ENCODE measurements around the gene ATP8B4.
"Not testable (repeated sequence)": the region's sequence is repeated elsewhere in the genome, so short reads cannot be mapped to it uniquely, and the experiment has no call there.

Gene ATP8B4

GRCh38 chr15:50137330-50137761 is 18.3 kb upstream of the ATP8B4 start:
- H3K27me3 ChIP-seq (ENCODE audit: control insufficient read depth, insufficient read depth, low read length), result no peaks in the 10 kb centered on the region
- H3K9me3 ChIP-seq (ENCODE audit: control insufficient read depth, insufficient read depth, low read length), result no peaks in the 10 kb centered on the region
- H3K9ac ChIP-seq (ENCODE audit: low read depth, low read length), result no peak overlapping the region
- H3K4me3 ChIP-seq (ENCODE audit: low read depth, low read length), result no peak overlapping the region
- no peaks in the 10 kb centered on the region for H3K4me1 ChIP-seq (ENCODE audit: control insufficient read depth, insufficient read depth, low read length)
- no peaks in the 10 kb centered on the region for H3K36me3 ChIP-seq (ENCODE audit: control insufficient read depth, insufficient read depth, low read length)

GRCh38 chr15:50135031-50135551 is 16.1 kb upstream of the ATP8B4 start:
- no peak overlapping the region for H3K4me3 ChIP-seq (ENCODE audit: low read depth, low read length)
- no peaks in the 10 kb centered on the region for H3K9me3 ChIP-seq (ENCODE audit: control insufficient read depth, insufficient read depth, low read length)
- no peak overlapping the region for H3K9ac ChIP-seq (ENCODE audit: low read depth, low read length)
- no peaks in the 10 kb centered on the region for H3K27me3 ChIP-seq (ENCODE audit: control insufficient read depth, insufficient read depth, low read length)
- H3K36me3 ChIP-seq (ENCODE audit: control insufficient read depth, insufficient read depth, low read length), result no peaks in the 10 kb centered on the region
- H3K4me1 ChIP-seq (ENCODE audit: control insufficient read depth, insufficient read depth, low read length), result no peaks in the 10 kb centered on the region

GRCh38 chr15:50134524-50135024 is 15.5 kb upstream of the ATP8B4 start:
- Histone ChIP-seq H3K9ac (ENCODE audit: low read depth, low read length) (no peak overlapping the region), H3K36me3 (ENCODE audit: control insufficient read depth, insufficient read depth, low read length) (no peaks in the 10 kb centered on the region), H3K27me3 (ENCODE audit: control insufficient read depth, insufficient read depth, low read length) (no peaks in the 10 kb centered on the region), H3K9me3 (ENCODE audit: control insufficient read depth, insufficient read depth, low read length) (no peaks in the 10 kb centered on the region), H3K4me1 (ENCODE audit: control insufficient read depth, insufficient read depth, low read length) (no peaks in the 10 kb centered on the region), H3K4me3 (ENCODE audit: low read depth, low read length) (no peak overlapping the region)

GRCh38 chr15:50132251-50132984 is 13.4 kb upstream of the ATP8B4 start:
- not testable (repeated sequence) for H3K36me3 ChIP-seq (ENCODE audit: control insufficient read depth, insufficient read depth, low read length); H3K4me3 ChIP-seq (ENCODE audit: low read depth, low read length); H3K9me3 ChIP-seq (ENCODE audit: control insufficient read depth, insufficient read depth, low read length); H3K27me3 ChIP-seq (ENCODE audit: control insufficient read depth, insufficient read depth, low read length); H3K9ac ChIP-seq (ENCODE audit: low read depth, low read length); H3K4me1 ChIP-seq (ENCODE audit: control insufficient read depth, insufficient read depth, low read length)

- Histone ChIP-seq H3K9me3 (ENCODE audit: control insufficient read depth, insufficient read depth, low read length) (no peaks in the 10 kb centered on the region), H3K4me3 (ENCODE audit: low read depth, low read length) (no peak overlapping the region), H3K9ac (ENCODE audit: low read depth, low read length) (no peak overlapping the region), H3K4me1 (ENCODE audit: control insufficient read depth, insufficient read depth, low read length) (no peaks in the 10 kb centered on the region), H3K27me3 (ENCODE audit: control insufficient read depth, insufficient read depth, low read length) (no peaks in the 10 kb centered on the region), H3K36me3 (ENCODE audit: control insufficient read depth, insufficient read depth, low read length) (no peaks in the 10 kb centered on the region)
These were observed 12.6 kb upstream of the ATP8B4 start for GRCh38 chr15:50131617-50132016.

GRCh38 chr15:50128266-50128665 is 9.2 kb upstream of the ATP8B4 start:
- H3K27me3 ChIP-seq (ENCODE audit: control insufficient read depth, insufficient read depth, low read length), result no peaks in the 10 kb centered on the region
- no peaks in the 10 kb centered on the region for H3K36me3 ChIP-seq (ENCODE audit: control insufficient read depth, insufficient read depth, low read length)
- H3K4me1 ChIP-seq (ENCODE audit: control insufficient read depth, insufficient read depth, low read length), result no peaks in the 10 kb centered on the region
- H3K4me3 ChIP-seq (ENCODE audit: low read depth, low read length), result no peak overlapping the region
- H3K9me3 ChIP-seq (ENCODE audit: control insufficient read depth, insufficient read depth, low read length), result no peaks in the 10 kb centered on the region
- no peak overlapping the region for H3K9ac ChIP-seq (ENCODE audit: low read depth, low read length)

- no peaks in the 10 kb centered on the region for H3K4me1 ChIP-seq (ENCODE audit: control insufficient read depth, insufficient read depth, low read length)
- H3K9ac ChIP-seq (ENCODE audit: low read depth, low read length), result no peak overlapping the region
- no peaks in the 10 kb centered on the region for H3K36me3 ChIP-seq (ENCODE audit: control insufficient read depth, insufficient read depth, low read length)
- no peaks in the 10 kb centered on the region for H3K9me3 ChIP-seq (ENCODE audit: control insufficient read depth, insufficient read depth, low read length)
- no peaks in the 10 kb centered on the region for H3K27me3 ChIP-seq (ENCODE audit: control insufficient read depth, insufficient read depth, low read length)
- no peak overlapping the region for H3K4me3 ChIP-seq (ENCODE audit: low read depth, low read length)
These were observed 8.3 kb upstream of the ATP8B4 start for GRCh38 chr15:50127255-50127777.

- Histone ChIP-seq H3K4me1 (ENCODE audit: control insufficient read depth, insufficient read depth, low read length) (no peaks in the 10 kb centered on the region), H3K36me3 (ENCODE audit: control insufficient read depth, insufficient read depth, low read length) (no peaks in the 10 kb centered on the region), H3K9ac (ENCODE audit: low read depth, low read length) (no peak overlapping the region), H3K27me3 (ENCODE audit: control insufficient read depth, insufficient read depth, low read length) (no peaks in the 10 kb centered on the region), H3K9me3 (ENCODE audit: control insufficient read depth, insufficient read depth, low read length) (no peaks in the 10 kb centered on the region), H3K4me3 (ENCODE audit: low read depth, low read length) (no peak overlapping the region)
These were observed 7.0 kb upstream of the ATP8B4 start for GRCh38 chr15:50126072-50126471.

- Histone ChIP-seq H3K9me3 (ENCODE audit: control insufficient read depth, insufficient read depth, low read length) (no peaks in the 10 kb centered on the region), H3K36me3 (ENCODE audit: control insufficient read depth, insufficient read depth, low read length) (no peaks in the 10 kb centered on the region), H3K4me1 (ENCODE audit: control insufficient read depth, insufficient read depth, low read length) (no peaks in the 10 kb centered on the region), H3K4me3 (ENCODE audit: low read depth, low read length) (no peak overlapping the region), H3K27me3 (ENCODE audit: control insufficient read depth, insufficient read depth, low read length) (no peaks in the 10 kb centered on the region), H3K9ac (ENCODE audit: low read depth, low read length) (no peak overlapping the region)
These were observed 5.6 kb upstream of the ATP8B4 start for GRCh38 chr15:50124631-50125030.

- H3K9ac ChIP-seq (ENCODE audit: low read depth, low read length), result no peak overlapping the region
- no peaks in the 10 kb centered on the region for H3K27me3 ChIP-seq (ENCODE audit: control insufficient read depth, insufficient read depth, low read length)
- no peaks in the 10 kb centered on the region for H3K36me3 ChIP-seq (ENCODE audit: control insufficient read depth, insufficient read depth, low read length)
- H3K9me3 ChIP-seq (ENCODE audit: control insufficient read depth, insufficient read depth, low read length), result no peaks in the 10 kb centered on the region
- no peaks in the 10 kb centered on the region for H3K4me1 ChIP-seq (ENCODE audit: control insufficient read depth, insufficient read depth, low read length)
- no peak overlapping the region for H3K4me3 ChIP-seq (ENCODE audit: low read depth, low read length)
These were observed 5.0 kb upstream of the ATP8B4 start for GRCh38 chr15:50123861-50124557.

- H3K4me3 ChIP-seq (ENCODE audit: low read depth, low read length), result no peak overlapping the region
These were observed 1.7 kb upstream of the ATP8B4 start for GRCh38 chr15:50120729-50121128.

More at GRCh38 chr15:50120729-50121128, 1.7 kb upstream of the ATP8B4 start:
- Histone ChIP-seq H3K4me1 (ENCODE audit: control insufficient read depth, insufficient read depth, low read length) (no peaks in the 10 kb centered on the region), H3K27me3 (ENCODE audit: control insufficient read depth, insufficient read depth, low read length) (no peaks in the 10 kb centered on the region), H3K9me3 (ENCODE audit: control insufficient read depth, insufficient read depth, low read length) (no peaks in the 10 kb centered on the region), H3K36me3 (ENCODE audit: control insufficient read depth, insufficient read depth, low read length) (no peaks in the 10 kb centered on the region), H3K9ac (ENCODE audit: low read depth, low read length) (no peak overlapping the region)
